GM12873 (cell line): Measurements from ENCODE around the gene CCDC40.

ENCODE experiments used
- CTCF ChIP-seq: IDR thresholded peaks from 2 replicates; pipeline ENCODE4 v1.5.1; 2012; ENCODE audit warnings: low read depth, mild to moderate bottlenecking, moderate library complexity, low read length, control low read depth; ENCODE audit not compliant: insufficient read depth; ENCODE audit errors: missing control alignments

Gene CCDC40

DNA sequence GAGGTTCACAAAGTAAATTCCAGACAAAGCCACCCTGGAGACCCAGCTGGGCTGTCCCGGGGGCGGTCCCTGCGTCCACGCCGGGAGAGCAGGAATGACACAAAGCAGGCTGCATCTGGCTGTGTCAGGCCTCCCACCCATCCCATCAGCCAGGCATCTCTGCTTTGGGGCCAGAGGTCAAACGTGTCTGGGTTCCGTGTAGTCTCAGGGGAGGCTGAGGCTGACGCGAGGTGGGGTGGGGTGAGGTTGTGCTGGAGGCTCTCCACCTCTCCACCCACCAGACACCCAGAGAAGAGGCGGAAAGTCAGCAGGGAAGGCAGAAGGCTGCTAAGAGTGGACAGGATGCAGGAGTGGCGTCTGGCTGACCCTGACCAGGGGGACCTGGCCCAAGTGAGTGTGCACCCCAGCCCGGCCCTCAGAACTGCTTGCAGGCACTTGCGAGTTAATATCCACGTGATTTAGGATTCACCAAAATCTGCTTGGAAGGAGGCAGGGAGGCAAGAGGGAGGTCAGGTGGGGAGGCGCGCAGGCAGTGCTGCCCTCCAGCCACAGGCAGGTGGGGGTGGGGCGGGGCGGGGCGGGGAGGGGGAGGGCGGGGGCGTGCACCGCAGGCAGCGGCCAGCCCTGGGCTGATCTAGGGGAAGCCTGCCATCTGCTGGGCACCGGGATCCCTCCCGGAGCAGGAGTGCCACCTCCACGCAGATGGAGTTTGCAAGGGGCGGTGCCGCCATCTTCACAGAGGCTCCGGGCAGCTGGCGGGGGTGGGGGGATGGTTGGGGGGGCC is 45.1 kb upstream of the CCDC40 start:
- peak; percentile 56 for TF ChIP-seq CTCF

- TF ChIP-seq CTCF: no peak
Measured at GRCh38 chr17:79991924-79992648, 44.4 kb upstream of the CCDC40 start.

- TF ChIP-seq CTCF: no peak
Measured at GRCh38 chr17:79992649-79993389, 43.6 kb upstream of the CCDC40 start.

GRCh38 chr17:79993390-79994227 is 42.8 kb upstream of the CCDC40 start:
- no peak for TF ChIP-seq CTCF

GRCh38 chr17:79994602-79995001 is 41.8 kb upstream of the CCDC40 start:
- TF ChIP-seq CTCF: no peak

GRCh38 chr17:79995696-79996095 is 40.7 kb upstream of the CCDC40 start:
- no peak for TF ChIP-seq CTCF

DNA sequence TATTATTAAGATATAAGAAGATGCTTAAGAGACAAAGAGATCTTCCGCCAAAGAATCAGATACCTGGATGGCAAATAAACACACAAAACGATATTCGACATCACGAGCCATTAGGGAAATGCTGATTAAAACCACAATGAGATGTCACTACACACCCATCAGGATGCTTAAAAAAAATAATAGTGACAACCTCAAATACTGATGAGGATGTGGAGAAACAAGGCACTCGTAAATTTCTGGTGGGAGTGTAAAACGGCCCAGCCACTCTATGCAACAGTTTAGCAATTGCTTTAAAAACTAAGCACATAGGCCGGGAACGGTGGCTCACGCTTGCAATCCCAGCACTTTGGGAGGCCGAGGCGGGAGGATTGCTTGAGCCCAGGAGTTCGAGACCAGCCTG is 40.2 kb upstream of the CCDC40 start:
- TF ChIP-seq CTCF: no peak
